Measurements from ENCODE around the gene GBF1.

Gene GBF1

DNA sequence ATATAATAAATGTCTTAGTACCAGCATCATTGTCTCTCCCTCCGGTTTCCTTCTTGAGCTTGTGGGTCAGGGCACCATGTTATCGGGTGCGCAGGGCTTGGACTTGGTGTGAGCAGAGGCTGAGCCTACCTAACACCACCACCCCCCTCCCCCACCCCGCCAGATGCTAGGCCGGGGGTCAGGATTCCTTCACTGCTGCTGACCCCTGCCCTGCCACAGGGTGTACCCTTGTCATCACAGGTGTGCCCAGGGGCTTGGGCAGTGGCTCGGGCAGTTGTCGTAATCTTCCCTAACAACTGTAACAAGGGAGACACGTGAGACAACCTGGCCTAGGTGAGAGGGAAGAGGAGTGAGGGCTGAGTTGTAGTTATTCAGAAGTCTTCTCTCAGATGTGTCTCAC lies 137.5 kb downstream of the GBF1 start:
- Mint-ChIP-seq H3K4me1 (peaks cover 5% of the 10 kb centered on the region), H3K27me3 (no peaks in the 10 kb centered on the region), H3K4me3 (no peak overlapping the region), H3K9me3 (no peaks in the 10 kb centered on the region), H3K36me3 (ENCODE audit: low read depth) (peaks cover 8% of the 10 kb centered on the region), H3K27ac (no peak overlapping the region)
- DNase-seq (no peak), ATAC-seq (no peak)

DNA sequence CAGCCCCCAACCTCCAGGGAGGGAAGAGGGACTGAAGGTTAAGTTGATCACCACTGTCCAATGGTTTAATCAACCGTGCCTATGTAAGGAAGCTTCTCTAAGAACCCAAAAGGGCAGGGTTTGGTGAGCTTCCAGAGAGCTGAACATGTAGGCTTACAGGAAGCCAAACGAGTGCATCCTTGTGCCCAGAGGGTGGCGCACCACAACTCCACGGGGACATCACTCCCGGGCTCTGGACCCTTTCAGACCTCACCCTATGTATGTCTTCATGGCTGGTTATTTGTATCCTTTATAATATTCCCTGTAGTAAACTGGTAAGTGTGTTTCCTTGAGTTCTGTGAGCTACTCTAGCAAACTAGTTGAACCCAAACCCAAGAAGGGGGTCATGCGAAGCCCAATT lies 138.7 kb downstream of the GBF1 start:
- ATAC-seq = no peak
- Mint-ChIP-seq H3K4me3 (no peak overlapping the region), H3K27ac (no peak overlapping the region)

DNA sequence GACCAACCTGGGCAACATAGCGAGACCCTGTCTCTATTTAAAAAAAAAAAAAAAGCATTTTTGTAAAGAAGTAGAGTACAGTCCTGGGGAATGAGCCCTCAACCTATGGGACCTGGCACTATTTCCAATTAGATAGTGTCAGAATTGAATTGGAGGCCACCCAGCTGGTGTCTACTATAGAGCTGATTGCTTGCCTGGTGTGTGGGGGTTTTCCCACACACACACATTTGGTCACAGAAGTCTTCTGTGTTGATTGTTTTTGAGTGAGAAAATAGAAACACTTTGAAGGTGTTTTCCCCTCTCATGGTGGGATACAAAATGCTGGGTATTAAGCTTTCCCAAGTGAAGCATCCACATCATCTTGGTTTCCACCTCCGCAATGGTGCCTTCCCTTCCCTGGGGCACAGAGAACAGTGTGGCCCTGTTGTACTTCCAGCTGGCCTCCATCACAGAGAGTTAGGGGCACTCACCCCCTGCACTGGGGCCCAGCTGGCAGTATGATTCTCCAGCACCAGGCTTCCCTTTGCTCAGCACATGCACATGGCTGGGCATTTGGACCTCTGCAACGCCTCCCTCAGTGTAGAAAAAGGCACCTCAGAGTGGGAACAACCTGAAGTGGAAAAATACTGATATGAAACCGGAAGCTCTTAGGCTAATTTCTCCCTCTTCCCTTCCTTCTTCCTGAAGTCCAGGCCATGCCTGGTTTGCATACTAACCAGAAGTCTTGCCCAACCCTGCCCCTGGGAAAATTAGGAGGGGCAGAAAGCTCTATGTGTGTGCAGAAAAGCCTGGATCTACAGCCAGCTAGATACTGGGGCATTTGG lies 139.5 kb downstream of the GBF1 start:
- ATAC-seq (no peak), DNase-seq (no peak)
- H3K9me3 Mint-ChIP-seq = no peaks in the 10 kb centered on the region
- H3K4me1 Mint-ChIP-seq = peaks cover 5% of the 10 kb centered on the region
- no peak overlapping the region for H3K4me3 Mint-ChIP-seq
- H3K27ac Mint-ChIP-seq = no peak overlapping the region
- H3K27me3 Mint-ChIP-seq = no peaks in the 10 kb centered on the region
- peaks cover 8% of the 10 kb centered on the region for H3K36me3 Mint-ChIP-seq (ENCODE audit: low read depth)

More for the DNA sequence above, 138.7 kb downstream of the GBF1 start:
- no peaks in the 10 kb centered on the region for H3K9me3 Mint-ChIP-seq
- peaks cover 8% of the 10 kb centered on the region for H3K36me3 Mint-ChIP-seq (ENCODE audit: low read depth)
- peaks cover 5% of the 10 kb centered on the region for H3K4me1 Mint-ChIP-seq
- no peak for DNase-seq
- no peaks in the 10 kb centered on the region for H3K27me3 Mint-ChIP-seq

DNA sequence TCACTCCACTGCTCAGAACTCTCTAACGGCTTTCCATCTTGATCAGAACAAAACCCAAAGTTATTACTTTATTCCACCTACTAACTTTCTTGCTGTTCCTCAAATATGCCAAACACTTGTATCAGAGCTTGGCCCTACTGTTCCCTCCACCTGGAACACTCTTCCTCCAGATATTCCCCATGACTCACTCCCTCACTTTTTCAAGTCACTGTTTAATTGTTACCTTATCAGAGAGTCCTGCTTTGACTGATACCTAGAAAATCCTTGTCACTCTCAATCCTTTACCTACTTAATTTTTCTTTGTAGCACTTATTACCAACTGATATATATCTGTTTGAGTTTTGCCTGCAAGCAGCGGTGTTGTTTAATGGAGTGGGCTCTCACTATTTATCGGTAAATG lies 144.6 kb downstream of the GBF1 start:
- no peak overlapping the region for H3K27ac Mint-ChIP-seq
- H3K9me3 Mint-ChIP-seq = no peaks in the 10 kb centered on the region
- no peak for DNase-seq
- H3K4me3 Mint-ChIP-seq = no peak overlapping the region
- H3K4me1 Mint-ChIP-seq = peaks cover 15% of the 10 kb centered on the region
- H3K27me3 Mint-ChIP-seq = no peaks in the 10 kb centered on the region
- no peak for ATAC-seq
- peaks cover 4% of the 10 kb centered on the region for H3K36me3 Mint-ChIP-seq (ENCODE audit: low read depth)

DNA sequence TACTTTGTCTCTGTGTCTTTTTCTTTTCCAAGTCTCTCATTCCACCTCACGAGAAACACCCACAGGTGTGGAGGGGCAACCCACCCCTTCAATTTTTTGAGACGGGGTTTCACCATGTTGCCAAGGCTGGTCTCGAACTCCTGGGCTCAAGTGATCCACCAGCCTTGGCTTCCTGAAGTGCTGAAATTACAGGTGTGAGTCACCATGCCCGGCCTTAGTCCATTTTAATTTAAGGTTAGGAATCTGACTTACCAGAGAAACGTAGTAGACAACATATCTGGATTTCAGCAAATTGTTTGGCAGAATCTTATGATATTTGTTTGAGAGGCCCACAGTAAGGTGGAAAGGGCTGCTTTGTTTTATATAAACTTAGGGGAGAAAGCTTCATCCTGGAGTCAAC lies 147.0 kb downstream of the GBF1 start:
- Mint-ChIP-seq H3K4me3 (peak overlapping the region; percentile 99), H3K27ac (no peak overlapping the region), H3K4me1 (peaks cover 25% of the 10 kb centered on the region), H3K27me3 (no peaks in the 10 kb centered on the region), H3K9me3 (no peaks in the 10 kb centered on the region), H3K36me3 (ENCODE audit: low read depth) (peaks cover 20% of the 10 kb centered on the region)
- DNase-seq (no peak), ATAC-seq (no peak)

DNA sequence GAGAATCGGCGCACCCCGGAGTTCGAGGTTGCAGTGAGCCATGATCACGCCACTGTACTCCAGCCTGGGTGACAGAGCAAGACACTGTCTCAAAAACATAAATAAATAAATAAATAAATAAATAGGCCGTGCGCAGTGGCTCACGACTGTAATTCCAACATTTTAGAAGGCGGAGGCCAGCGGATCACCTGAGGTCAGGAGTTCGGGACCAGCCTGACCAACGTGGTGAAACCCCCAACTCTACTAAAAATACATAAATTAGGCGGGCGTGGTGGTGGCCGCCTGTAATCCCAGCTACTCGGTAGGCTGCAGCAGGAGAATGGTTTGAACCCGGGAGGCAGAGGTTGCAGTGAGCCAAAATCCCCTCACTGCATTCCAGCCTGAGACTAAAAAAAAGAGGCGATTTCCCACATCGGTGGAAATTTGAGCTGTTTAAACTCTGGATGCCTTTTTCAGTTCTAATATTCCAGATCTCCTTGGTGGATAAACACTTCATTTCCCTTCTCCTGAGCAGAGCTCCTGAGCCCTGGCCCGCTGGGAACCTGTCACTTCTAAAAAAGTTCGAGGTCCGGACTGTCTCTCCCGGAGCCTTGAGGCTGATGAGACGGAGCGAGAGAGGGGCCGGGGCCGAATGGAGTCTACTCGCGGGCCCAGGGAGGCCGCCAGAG lies 148.2 kb downstream of the GBF1 start:
- no peaks in the 10 kb centered on the region for H3K9me3 Mint-ChIP-seq
- peak overlapping the region; percentile 99 for H3K27ac Mint-ChIP-seq
- DNase-seq = no peak
- peaks cover 38% of the 10 kb centered on the region for H3K4me1 Mint-ChIP-seq
- H3K4me3 Mint-ChIP-seq = peak overlapping the region; percentile 99
- peaks cover 32% of the 10 kb centered on the region for H3K36me3 Mint-ChIP-seq (ENCODE audit: low read depth)
- no peak for ATAC-seq
- no peaks in the 10 kb centered on the region for H3K27me3 Mint-ChIP-seq

DNA sequence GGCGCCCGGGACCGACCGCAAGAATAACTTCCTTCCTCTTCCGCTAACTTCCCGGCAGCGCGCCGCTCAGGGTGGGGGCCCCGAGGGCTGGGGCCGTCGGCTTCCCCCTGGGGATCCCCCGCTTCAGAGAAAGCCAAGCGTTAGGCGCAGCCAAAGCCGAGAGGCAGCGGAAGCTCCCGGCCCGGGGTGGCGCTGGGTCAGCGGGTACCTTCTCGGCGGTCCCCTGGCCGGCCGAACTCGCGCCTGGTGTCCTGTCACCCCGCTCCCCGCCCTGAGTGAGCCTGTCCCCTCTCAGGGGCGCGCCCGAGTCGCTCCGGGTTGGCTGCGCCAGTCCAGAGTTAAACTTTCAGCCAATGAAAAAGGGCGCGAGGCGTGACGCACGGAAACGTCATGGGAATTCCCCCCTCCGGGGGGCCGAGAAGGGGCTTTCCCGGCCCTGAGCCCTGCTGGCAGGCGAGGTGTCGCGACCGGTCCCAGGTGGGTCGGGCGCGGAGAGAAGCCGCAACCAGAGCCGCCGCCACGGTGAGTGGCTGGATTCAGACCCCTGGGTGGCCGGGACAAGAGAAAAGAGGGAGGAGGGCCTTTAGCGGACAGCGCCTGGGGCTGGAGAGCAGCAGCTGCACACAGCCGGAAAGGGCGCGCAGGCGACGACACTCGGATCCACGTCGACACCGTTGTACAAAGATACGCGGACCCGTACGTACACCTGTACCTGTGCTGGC lies 148.9 kb downstream of the GBF1 start:
- Mint-ChIP-seq H3K4me3 (peak overlapping the region; percentile 99), H3K36me3 (ENCODE audit: low read depth) (peaks cover 35% of the 10 kb centered on the region), H3K9me3 (no peaks in the 10 kb centered on the region), H3K27me3 (no peaks in the 10 kb centered on the region), H3K27ac (peak overlapping the region; percentile 99), H3K4me1 (peaks cover 40% of the 10 kb centered on the region)
- ATAC-seq = peak; percentile 92
- peak; percentile 99 for DNase-seq

DNA sequence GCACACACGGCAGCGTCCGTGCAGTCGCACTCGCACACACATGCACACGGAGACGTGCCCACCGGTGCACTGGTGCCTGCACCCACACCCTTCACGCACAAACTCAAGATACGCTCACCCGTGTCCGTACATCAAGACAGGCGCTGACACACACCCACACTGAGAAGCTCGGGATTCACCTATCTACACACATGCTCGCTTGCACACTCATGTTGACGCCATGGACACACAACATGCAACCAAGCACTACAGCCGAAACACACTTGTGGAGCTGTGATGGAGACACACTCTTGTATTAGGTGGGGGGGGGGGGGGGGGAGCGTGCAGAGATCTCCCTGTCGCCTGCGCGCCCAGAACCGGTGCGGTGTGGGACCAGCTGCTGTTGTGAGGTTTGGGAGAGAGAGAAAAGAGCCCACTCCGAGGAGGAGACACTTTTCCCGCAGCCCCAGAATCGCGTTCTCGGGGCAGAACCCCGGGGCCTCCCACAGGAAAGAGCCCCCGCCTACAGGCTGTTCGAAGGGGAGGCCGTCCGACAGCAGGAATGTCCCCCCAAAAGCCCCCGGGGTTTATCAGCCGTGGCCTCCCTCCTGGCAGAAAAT lies 149.6 kb downstream of the GBF1 start:
- Mint-ChIP-seq H3K27ac (peak overlapping the region; percentile 99), H3K9me3 (no peaks in the 10 kb centered on the region), H3K4me1 (peaks cover 45% of the 10 kb centered on the region), H3K36me3 (ENCODE audit: low read depth) (peaks cover 39% of the 10 kb centered on the region), H3K27me3 (no peaks in the 10 kb centered on the region), H3K4me3 (peak overlapping the region; percentile 99)
- ATAC-seq (peak; percentile 15), DNase-seq (peak; percentile 77)

DNA sequence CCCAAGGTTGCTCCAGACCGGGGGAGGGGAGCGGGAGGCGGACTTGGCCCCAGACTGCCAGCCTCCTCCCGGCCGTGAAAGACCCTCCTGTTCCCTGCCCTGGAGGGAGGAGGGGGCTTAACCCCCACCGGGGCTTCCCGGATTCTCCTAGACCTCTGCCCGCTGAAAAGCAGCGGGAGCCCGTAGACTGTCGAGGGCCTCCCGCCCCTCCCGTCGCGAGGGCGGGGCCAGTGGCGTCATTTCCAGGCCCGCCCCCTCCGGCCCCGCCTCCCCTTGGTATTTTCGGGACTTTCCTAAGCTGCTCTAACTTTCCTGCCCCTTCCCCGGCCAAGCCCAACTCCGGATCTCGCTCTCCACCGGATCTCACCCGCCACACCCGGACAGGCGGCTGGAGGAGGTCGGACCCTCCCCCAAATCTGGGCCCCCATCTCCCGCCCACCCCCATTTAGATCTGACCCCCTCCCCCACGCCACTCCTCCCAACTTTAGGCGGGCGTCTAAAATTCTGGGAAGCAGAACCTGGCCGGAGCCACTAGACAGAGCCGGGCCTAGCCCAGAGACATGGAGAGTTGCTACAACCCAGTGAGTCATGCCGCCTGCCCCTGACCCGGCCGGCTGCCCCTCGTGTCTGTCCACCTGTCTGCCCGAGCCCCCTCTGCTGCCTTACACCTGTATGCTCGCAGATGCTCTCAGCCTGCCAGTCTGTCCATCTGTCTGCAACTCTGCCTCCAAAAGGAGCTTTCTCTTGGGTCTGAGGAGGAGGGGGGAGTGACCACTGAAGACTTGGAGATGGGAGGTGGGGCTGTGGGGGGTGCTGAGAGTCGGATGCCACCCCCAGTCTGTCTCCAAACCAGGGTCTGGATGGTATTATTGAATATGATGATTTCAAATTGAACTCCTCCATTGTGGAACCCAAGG lies 150.3 kb downstream of the GBF1 start, which contains the start of gene NFKB2:
NFKB2 (plus strand) TSS at position 306 of the 917 bp plus-strand sequence; CDS start at position 561, 255 bp downstream.
- ATAC-seq = peak; percentile 20
- H3K27ac Mint-ChIP-seq = peak within 1 kb of the TSS; percentile 99
- no peaks in the 10 kb centered on the region for H3K27me3 Mint-ChIP-seq
- peaks cover 46% of the 10 kb centered on the region for H3K36me3 Mint-ChIP-seq (ENCODE audit: low read depth)
- peaks cover 46% of the 10 kb centered on the region for H3K4me1 Mint-ChIP-seq
- H3K4me3 Mint-ChIP-seq = peak within 1 kb of the TSS; percentile 99
- DNase-seq = peak; percentile 94
- no peaks in the 10 kb centered on the region for H3K9me3 Mint-ChIP-seq

DNA sequence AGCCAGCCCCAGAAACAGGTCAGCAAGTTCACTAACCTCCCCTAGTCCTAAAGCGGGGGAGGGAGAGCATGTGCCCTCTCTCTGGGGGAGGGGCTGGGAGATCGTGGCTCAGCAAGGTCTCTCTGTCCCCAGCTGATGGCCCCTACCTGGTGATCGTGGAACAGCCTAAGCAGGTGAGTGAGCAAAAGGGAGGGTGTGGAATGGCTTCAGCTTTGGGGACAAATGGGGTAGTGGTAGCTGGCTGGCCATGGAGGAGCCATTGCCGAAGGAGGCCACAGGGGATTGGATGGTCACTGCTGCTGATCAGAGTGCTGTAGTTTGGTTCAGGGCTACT lies 151.0 kb downstream of the GBF1 start:
- DNase-seq (peak; percentile 35), ATAC-seq (no peak)
- H3K9me3 Mint-ChIP-seq = no peaks in the 10 kb centered on the region
- no peaks in the 10 kb centered on the region for H3K27me3 Mint-ChIP-seq
- H3K4me1 Mint-ChIP-seq = peaks cover 48% of the 10 kb centered on the region
- peak overlapping the region; percentile 99 for H3K27ac Mint-ChIP-seq
- H3K36me3 Mint-ChIP-seq (ENCODE audit: low read depth) = peaks cover 48% of the 10 kb centered on the region
- peak overlapping the region; percentile 99 for H3K4me3 Mint-ChIP-seq

DNA sequence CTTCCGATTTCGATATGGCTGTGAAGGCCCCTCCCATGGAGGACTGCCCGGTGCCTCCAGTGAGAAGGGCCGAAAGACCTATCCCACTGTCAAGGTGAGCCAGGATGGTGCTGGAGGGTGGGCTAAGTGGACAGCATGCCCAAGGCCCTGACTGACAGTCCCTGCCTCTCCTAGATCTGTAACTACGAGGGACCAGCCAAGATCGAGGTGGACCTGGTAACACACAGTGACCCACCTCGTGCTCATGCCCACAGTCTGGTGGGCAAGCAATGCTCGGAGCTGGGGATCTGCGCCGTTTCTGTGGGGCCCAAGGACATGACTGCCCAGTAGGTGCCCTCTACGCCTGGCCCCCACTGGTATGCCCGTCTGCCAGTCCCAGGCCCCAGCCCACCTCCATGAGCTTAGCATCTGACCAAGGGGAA lies 151.4 kb downstream of the GBF1 start:
- DNase-seq (no peak), ATAC-seq (no peak)
- H3K4me3 Mint-ChIP-seq = peak overlapping the region; percentile 99
- H3K27ac Mint-ChIP-seq = peak overlapping the region; percentile 99
- peaks cover 50% of the 10 kb centered on the region for H3K36me3 Mint-ChIP-seq (ENCODE audit: low read depth)
- H3K9me3 Mint-ChIP-seq = no peaks in the 10 kb centered on the region
- no peaks in the 10 kb centered on the region for H3K27me3 Mint-ChIP-seq
- peaks cover 50% of the 10 kb centered on the region for H3K4me1 Mint-ChIP-seq

DNA sequence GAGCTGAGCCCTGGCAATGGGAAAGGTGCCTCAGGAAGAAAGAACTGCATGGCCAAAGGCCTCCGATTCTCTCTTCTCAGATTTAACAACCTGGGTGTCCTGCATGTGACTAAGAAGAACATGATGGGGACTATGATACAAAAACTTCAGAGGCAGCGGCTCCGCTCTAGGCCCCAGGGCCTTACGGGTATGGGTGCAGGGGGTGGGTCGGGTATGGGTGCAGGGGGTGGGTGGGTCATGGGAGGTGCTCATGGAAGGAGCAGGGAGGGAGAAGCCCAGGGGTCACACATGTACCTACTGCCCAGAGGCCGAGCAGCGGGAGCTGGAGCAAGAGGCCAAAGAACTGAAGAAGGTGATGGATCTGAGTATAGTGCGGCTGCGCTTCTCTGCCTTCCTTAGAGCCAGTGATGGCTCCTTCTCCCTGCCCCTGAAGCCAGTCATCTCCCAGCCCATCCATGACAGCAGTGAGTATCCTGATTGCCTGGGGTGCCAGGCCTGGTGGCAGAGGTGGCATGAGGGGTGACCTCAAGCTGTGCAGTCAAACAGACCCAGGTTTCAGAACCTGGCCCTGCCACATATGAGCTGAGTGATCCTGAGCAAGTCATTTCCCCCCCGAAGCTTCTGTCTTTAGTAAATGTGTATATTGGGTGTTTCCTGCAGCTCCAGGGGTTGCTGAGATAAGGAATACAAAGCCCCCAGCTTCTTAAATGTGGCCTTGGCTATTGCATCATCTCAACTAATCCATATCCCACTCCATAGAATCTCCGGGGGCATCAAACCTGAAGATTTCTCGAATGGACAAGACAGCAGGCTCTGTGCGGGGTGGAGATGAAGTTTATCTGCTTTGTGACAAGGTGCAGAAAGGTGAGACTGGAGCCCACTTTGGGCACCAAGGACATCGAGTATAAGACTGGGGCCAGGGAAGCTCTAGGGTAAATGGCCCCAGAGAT lies 152.2 kb downstream of the GBF1 start:
- Mint-ChIP-seq H3K4me1 (peaks cover 49% of the 10 kb centered on the region), H3K36me3 (ENCODE audit: low read depth) (peaks cover 53% of the 10 kb centered on the region), H3K9me3 (no peaks in the 10 kb centered on the region)

More for the DNA sequence above, 152.2 kb downstream of the GBF1 start:
- H3K4me3 Mint-ChIP-seq = peak overlapping the region; percentile 99
- H3K27me3 Mint-ChIP-seq = no peaks in the 10 kb centered on the region
- H3K27ac Mint-ChIP-seq = peak overlapping the region; percentile 99
- ATAC-seq (no peak), DNase-seq (no peak)

All from activated naive CD8-positive, alpha-beta T cell treated with anti-CD3 and anti-CD28 coated beads, Interleukin-2, amount 50 U/mL, for 24 hours (primary cell).